Keratinocyte (primary cell): ENCODE data around the gene PRXL2B.

Experiments used
- CTCF ChIP-seq, 3 experiments: IDR thresholded peaks in 1 of 3; conservative IDR thresholded peaks in 1 of 3; optimal IDR thresholded peaks in 1 of 3; 2 replicates in 2 of 3; 3 replicates in 1 of 3; pipeline versions ENCODE3 to v1.5.1; 2011; ENCODE audit warnings: low read length in 3 of 3, mild to moderate bottlenecking in 3 of 3, moderate library complexity in 2 of 3, control low read depth in 1 of 3, inconsistent platforms in 1 of 3; ENCODE audit not compliant: insufficient read depth in 2 of 3; ENCODE audit errors: extremely low read depth in 1 of 3
- EZH2 ChIP-seq: IDR thresholded peaks from one replicate; pipeline ENCODE4 v1.6.1; 2012; ENCODE audit warnings: inconsistent platforms, mild to moderate bottlenecking, low read length, moderate library complexity

GRCh38 chr1:2623571-2624337 lies 37.2 kb downstream of the PRXL2B start:
- TF ChIP-seq CTCF (optimal IDR thresholded peaks at IDR 0.05 in 1 of 3, IDR thresholded peaks at IDR 0.05 in 1 of 3, conservative IDR thresholded peaks at IDR 0.05 in 1 of 3; ENCODE audit: extremely low read depth in 1 of 3, insufficient read depth in 2 of 3, low read length in 3 of 3) = no peak
- TF ChIP-seq EZH2 = no peak
